ENCODE data around the gene MAMSTR. TPM values are rescaled to one million over a fixed set of nuclear protein-coding genes. Genes with fewer than 3 reads are reported as not detected.

Gene MAMSTR
- total and polyA plus RNA-seq, 2 donors (not counting 1 experiment from before 2014, with no cell fraction given), result 0.60 to 1.6 TPM

GRCh38 chr19:48702701-48703100, 16.8 kb downstream of the MAMSTR start:
- H3K9ac ChIP-seq (ENCODE audit: low read length), result no peak overlapping the region
- ATAC-seq (ENCODE audit: low read depth), result no peak
- CTCF ChIA-PET, result no interaction called here

GRCh38 chr19:48698046-48698445, 21.5 kb downstream of the MAMSTR start:
- H3K4me3 Mint-ChIP-seq, result no peak overlapping the region
- H3K27me3 Mint-ChIP-seq, result peaks cover 14% of the 10 kb centered on the region
- Histone ChIP-seq H3K27ac (ENCODE audit: low read length in 2 of 2) (no peak overlapping the region), H4K20me1 (ENCODE audit: control insufficient read depth, insufficient read depth, low read length, poor library complexity, severe bottlenecking) (no peaks in the 10 kb centered on the region), H3K9me3 (ENCODE audit: control extremely low read depth in 1 of 3, control insufficient read depth in 2 of 3, insufficient read depth in 1 of 3, low read length in 2 of 3) (peaks cover 0 to 8% (median 1%) of the 10 kb centered on the region in 3 donors), H3K27me3 (replicated peaks in 1 of 4; ENCODE audit: control extremely low read depth in 1 of 4, control insufficient read depth in 3 of 4, insufficient read depth in 4 of 4, low read length in 3 of 4) (peaks cover 0 to 26% (median 5%) of the 10 kb centered on the region in 4 experiments), H2AFZ (ENCODE audit: insufficient read depth, low read depth, low read length, poor library complexity, severe bottlenecking) (no peak overlapping the region), H3K79me2 (ENCODE audit: control insufficient read depth, insufficient read depth, low read length) (no peaks in the 10 kb centered on the region), H3K36me3 (replicated peaks in 1 of 2; ENCODE audit: control extremely low read depth in 1 of 2, control insufficient read depth in 1 of 2, extremely low read depth in 1 of 2, insufficient read depth in 2 of 2, low read length in 1 of 2) (peaks cover 0 to 2% of the 10 kb centered on the region in 2 experiments), H3K4me1 (ENCODE audit: control insufficient read depth in 2 of 2, insufficient read depth in 2 of 2, low read length in 2 of 2) (peaks cover 9 to 11% of the 10 kb centered on the region in 2 donors), H3K9ac (ENCODE audit: low read length) (no peak overlapping the region), H3K4me2 (replicated peaks; ENCODE audit: low read depth, low read length, poor library complexity, severe bottlenecking) (no peak overlapping the region), H3K4me3 (ENCODE audit: control extremely low read depth in 1 of 5, extremely low read depth in 1 of 5, insufficient read depth in 1 of 5, low read depth in 2 of 5, low read length in 4 of 5) (no peak overlapping the region)
- peaks cover 10% of the 10 kb centered on the region for H3K4me1 Mint-ChIP-seq
- H3K9me3 Mint-ChIP-seq (ENCODE audit: insufficient read depth), result no peaks in the 10 kb centered on the region
- ChIA-PET POLR2A (interaction anchor here (0.7 kb wide), 1 partner anchor 653 kb away, joined by 7 read pairs; no protein-coding TSS in a partner anchor), CTCF (interaction anchor here (0.7 kb wide), 1 partner anchor 1649 kb away, joined by 5 read pairs; no protein-coding TSS in a partner anchor)
- TF ChIP-seq EZH2 (IDR thresholded peaks at IDR 0.05; ENCODE audit: borderline replicate concordance, insufficient read depth, low read depth, low read length, poor library complexity, severe bottlenecking), result no peak
- no peak for ATAC-seq (ENCODE audit: low read depth)
- DNase-seq, result no peak
- intact Hi-C loops (cut with micrococcal nuclease), result no loop called here
- no peak overlapping the region for H3K27ac Mint-ChIP-seq
- 42% methylated on average over 3 of the region's 4 CpGs for WGBS (ENCODE audit: insufficient coverage)

More at GRCh38 chr19:48702701-48703100, 16.8 kb downstream of the MAMSTR start:
- Mint-ChIP-seq H3K4me1 (no peaks in the 10 kb centered on the region), H3K4me3 (no peak overlapping the region), H3K27ac (no peak overlapping the region), H3K27me3 (peaks cover 4% of the 10 kb centered on the region), H3K9me3 (ENCODE audit: insufficient read depth) (no peaks in the 10 kb centered on the region)
- Histone ChIP-seq H3K79me2 (ENCODE audit: control insufficient read depth, insufficient read depth, low read length) (no peaks in the 10 kb centered on the region), H3K27me3 (replicated peaks in 1 of 4; ENCODE audit: control extremely low read depth in 1 of 4, control insufficient read depth in 3 of 4, insufficient read depth in 4 of 4, low read length in 3 of 4) (peaks cover 0 to 7% (median under 1%) of the 10 kb centered on the region in 4 experiments), H3K27ac (ENCODE audit: low read length in 2 of 2) (no peak overlapping the region), H3K4me3 (ENCODE audit: control extremely low read depth in 1 of 5, extremely low read depth in 1 of 5, insufficient read depth in 1 of 5, low read depth in 2 of 5, low read length in 4 of 5) (no peak overlapping the region), H3K4me2 (replicated peaks; ENCODE audit: low read depth, low read length, poor library complexity, severe bottlenecking) (no peak overlapping the region), H2AFZ (ENCODE audit: insufficient read depth, low read depth, low read length, poor library complexity, severe bottlenecking) (no peak overlapping the region), H3K9me3 (ENCODE audit: control extremely low read depth in 1 of 3, control insufficient read depth in 2 of 3, insufficient read depth in 1 of 3, low read length in 2 of 3) (peaks cover 0 to 1% (median 0%) of the 10 kb centered on the region in 3 donors), H4K20me1 (ENCODE audit: control insufficient read depth, insufficient read depth, low read length, poor library complexity, severe bottlenecking) (no peaks in the 10 kb centered on the region), H3K4me1 (ENCODE audit: control insufficient read depth in 2 of 2, insufficient read depth in 2 of 2, low read length in 2 of 2) (no peaks in the 10 kb centered on the region), H3K36me3 (replicated peaks in 1 of 2; ENCODE audit: control extremely low read depth in 1 of 2, control insufficient read depth in 1 of 2, extremely low read depth in 1 of 2, insufficient read depth in 2 of 2, low read length in 1 of 2) (peaks cover 0 to 2% of the 10 kb centered on the region in 2 experiments)
- TF ChIP-seq CTCF (IDR thresholded peaks at IDR 0.05) (no peak), EZH2 (IDR thresholded peaks at IDR 0.05; ENCODE audit: borderline replicate concordance, insufficient read depth, low read depth, low read length, poor library complexity, severe bottlenecking) (no peak)
- POLR2A ChIA-PET, result no interaction called here
- intact Hi-C loops (cut with micrococcal nuclease), result no loop called here
- 94% methylated on average over 13 of the region's 13 CpGs for WGBS (ENCODE audit: insufficient coverage)
- no peak for DNase-seq

All from B cell (primary cell).